NCI-H2107 treated with DMSO at 0.1 percent for 48 hours (cell line): ENCODE results near the gene CTNND2.
"Not testable (repeated sequence)": the region's sequence is repeated elsewhere in the genome, so short reads cannot be mapped to it uniquely, and the experiment has no call there.

Experiments
- DNase-seq: peaks from one replicate; lab custom pipeline; 2025; ENCODE audit not compliant: unreplicated experiment; lab: John Stamatoyannopoulos, UW

CTNND2 gene

DNA sequence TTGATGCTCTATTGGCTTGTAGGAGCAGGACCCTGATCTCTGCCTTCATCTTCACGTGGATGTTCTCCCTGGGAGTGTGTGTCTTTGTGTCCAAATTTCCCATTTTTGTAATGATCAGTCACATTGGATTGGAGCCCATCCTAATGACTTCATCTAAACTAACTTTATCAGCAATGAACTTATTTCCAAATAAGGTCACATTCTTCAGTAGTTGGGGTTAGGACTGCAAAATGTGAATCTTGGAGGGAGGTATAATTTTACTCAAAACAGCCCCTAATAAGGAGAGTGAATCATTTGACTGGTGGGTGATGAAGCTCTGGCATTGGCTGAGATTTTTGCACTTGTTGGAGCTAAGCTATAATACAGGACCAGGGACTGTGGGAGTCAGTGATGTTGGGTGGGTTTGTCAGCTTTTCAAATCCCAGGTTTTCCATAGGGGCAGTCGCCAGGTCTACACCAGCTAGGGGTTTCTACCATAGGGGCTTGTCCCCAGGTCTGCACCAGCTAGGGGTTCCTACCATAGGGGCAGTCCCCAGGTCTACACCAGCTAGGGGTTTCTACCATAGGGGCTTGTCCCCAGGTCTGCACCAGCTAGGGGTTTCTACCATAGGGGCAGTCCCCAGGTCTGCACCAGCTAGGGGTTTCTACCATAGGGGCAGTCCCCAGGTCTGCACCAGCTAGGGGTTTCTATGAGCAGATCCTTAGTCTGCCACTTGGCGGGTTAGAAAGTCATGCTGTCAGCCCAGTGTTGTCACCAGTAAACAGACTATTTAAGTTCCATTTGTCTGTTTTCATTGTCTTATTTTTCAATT lies 760.6 kb downstream of the CTNND2 start:
- DNase-seq: no peak

GRCh38 chr5:11139217-11139865 lies 764.9 kb downstream of the CTNND2 start:
- DNase-seq: no peak

DNA sequence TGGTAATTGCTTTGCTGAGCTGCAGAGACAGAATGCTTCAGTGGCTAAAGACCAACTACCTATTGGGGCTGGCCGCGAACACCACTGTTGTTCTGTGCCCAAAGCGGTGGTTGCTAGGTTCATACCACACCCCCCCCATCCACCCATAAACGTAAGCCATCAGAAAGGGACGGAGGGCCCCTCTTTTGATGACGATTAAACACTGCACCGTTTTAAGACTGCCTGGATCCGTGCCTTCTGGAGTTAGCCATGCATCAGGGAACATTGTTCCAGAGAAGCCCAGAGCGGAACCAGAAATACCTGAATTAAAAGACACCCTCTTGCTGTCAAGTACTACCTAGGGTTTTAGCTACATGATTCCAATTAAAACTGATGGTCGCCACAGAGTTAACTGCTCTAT lies 774.1 kb downstream of the CTNND2 start:
- DNase-seq: no peak

DNA sequence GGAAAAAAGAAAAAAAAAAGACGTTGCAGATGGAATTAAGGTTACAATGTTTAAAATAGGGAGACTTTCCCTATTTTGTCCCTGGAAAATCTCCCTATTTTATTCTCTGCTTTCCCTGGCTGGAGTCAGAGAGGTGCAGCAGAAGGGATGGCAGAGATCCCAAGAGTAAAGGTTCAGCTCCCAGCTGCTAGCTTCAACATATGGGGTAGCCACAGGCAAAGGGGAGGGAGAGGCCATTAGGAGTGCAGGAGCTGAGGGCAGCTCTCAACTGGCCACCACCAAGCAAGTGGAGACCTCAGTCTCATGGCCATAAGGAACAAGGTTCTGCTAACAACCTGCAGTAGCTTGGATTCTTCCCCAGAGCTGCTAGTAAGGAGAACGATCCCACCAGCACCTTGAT lies 776.2 kb downstream of the CTNND2 start:
- no peak for DNase-seq

DNA sequence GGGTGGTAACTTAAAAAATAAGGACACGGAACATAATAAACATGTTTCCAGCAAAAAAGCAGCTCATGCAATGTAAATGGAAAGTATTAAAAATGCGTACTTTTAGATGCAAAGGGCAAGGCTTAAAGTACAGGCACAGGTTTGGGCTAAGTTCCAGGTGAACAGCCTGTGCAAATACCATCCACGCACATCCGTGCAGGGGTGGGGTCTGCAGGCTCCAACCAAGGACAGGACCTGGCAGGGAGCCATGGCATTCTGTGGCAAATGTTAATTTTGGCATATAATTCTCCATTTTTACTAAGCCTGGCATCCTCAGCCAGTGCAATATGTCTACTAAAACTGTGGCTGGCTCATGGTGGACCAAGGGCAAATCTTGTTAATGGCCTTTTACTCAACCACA lies 777.4 kb downstream of the CTNND2 start:
- DNase-seq: no peak

DNA sequence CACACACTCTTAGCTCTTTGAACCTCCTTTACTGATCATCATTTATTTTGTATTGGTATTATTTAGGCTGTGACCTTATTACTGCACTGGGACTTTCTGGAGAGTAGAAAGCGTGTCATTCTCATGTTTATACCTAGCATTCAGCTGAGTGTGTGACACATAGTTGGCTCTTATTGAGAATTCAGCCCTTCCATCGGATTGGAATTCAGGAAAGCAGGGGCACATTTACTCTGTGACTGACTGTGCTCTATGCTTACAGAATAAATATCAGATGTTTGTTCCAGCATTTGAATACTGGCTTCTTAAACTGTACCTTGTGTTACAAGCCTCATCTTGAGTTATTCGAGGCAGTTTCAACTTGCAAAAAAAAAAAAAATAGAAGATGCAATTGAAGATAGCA lies 782.4 kb downstream of the CTNND2 start:
- no peak for DNase-seq

- DNase-seq: no peak
Observed at GRCh38 chr5:11110128-11110527, 794.1 kb downstream of the CTNND2 start.

DNA sequence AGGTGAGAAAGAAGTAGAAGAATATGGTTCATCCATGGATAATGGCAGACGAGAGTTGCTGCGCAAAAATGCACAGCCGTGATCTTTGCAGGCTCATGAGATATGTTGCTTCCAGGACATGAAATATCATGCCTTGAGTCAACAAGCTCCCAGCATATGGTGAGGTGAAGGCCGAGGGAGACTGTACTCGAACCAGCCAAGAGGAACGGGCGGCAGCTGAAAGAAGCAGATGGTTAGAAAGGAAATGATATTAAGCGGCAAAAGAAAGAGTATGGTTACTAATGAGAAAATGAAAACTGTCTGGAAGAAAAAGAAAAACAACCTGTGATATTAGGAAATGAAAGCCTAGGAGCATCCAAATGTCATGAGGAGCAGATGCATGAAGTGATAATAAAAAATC lies 798.5 kb downstream of the CTNND2 start:
- DNase-seq: no peak

DNA sequence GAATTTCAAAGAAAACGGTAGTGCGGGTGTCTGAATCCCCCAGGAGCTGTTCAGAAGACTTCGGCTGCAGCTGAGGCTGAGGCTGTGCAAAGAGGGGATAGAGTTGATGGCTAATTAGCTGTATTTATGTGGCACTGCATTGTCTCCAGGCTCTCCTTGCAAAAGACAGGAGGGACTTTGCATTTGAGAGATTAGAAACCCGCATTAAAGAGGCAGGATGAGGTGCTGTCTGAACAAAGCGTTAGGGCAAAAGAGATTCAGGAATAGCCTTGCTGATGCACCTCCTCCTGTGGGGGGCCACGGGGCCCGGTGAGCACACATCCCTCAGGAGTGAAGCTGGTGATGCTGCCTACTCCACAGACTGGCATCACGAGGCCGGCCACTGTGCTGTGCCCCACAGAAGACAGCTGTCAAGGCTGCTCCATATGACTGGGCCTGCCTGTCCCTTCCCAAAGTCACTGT lies 799.6 kb downstream of the CTNND2 start:
- no peak for DNase-seq

DNA sequence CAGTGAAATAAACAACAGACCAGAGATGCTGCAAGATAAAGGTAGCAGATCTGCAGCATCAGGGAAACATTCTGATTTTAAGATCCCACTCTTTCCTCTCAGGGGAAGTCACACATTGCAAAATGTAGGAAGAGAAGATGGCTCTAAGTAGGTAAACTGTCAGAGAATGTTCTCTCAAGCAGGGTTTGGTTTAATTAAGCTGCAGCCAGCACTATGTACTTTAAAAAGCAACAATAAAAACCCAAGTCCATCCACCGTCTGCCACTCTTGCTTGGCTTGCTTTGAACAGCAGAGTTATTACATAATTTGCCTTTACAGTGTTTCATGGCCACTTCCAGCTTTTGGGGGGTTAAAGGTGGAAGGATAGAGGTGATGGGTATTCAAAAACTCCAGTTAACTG lies 800.0 kb downstream of the CTNND2 start:
- DNase-seq: no peak

GRCh38 chr5:11084111-11084510 lies 820.1 kb downstream of the CTNND2 start:
- no peak for DNase-seq

DNA sequence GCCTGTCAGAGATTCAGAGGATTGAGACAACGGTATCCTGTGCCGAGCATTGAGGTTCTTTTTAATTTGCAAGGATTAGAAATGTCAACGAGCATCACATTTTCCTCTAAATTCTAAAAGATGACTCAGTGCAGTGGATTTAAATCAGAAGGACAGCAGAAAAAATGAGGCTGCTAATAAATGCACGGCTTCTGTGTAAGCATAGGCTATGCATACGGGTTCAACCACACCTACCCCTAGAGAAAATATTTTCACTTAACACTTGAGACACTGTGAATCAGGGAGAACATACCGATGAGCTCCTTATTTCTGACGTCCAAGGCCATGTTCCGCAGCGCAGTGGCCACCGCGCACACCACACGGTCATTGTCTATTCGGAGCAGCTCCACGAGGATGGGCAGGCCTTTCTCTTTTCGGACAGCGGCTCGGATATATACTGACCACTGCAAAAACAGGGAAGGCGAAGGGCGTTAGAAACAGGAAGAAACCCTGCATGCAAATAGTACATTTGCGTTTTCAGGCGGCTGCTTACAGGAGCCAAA lies 821.8 kb downstream of the CTNND2 start:
- no peak for DNase-seq

DNA sequence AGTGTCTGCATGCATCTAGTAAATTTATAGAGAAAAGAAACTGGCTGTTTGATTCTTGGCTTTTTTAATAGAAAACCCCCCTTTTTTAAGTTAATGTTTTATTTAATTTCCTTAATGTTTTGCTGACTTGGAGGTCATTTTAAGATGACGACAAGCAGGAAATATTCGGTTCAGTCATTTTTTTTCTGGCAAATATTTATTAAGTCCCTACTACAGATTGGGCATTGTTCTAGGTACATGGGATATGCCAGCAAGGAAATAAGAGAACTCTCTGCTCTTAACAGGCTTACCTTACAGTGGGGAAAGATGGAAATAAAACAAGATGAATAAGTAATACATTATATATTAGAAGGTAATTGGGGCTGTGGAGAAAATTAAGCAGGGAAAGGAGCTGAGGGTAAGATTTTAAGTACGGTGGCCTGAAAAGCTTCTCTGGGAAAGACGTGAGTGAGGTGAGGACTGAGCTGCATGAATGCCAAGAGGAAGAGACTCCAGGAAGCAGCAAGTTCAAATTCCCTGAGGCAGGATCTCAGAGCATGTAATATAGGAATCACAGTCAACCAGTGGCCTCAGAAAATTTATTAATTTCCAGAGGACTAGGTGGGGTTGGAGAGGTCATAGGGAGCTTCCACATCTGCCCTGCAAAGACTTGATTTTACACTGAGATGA lies 827.2 kb downstream of the CTNND2 start:
- no peak for DNase-seq

- DNase-seq: no peak
Observed at GRCh38 chr5:11075035-11075805, 829.0 kb downstream of the CTNND2 start.

DNA sequence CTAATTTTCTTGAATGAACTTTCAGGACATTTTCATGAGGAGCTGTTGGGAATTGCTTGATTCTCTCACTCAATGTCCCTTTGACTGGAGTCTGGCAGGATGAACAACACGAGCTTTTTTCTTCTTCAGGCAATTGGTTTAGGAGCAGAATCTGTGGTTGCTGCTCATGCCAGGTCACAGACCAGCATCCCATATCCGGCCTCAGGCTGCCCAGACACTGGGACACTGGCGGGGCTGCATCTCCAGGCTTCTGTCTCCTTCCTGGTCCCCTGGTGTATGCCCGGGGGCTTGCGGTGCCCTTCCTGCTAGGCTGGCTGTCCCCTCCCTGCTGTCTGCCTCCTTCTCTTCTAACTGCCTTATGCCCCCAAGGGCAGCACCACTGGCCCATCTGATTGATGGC lies 831.7 kb downstream of the CTNND2 start:
- DNase-seq: no peak

GRCh38 chr5:11072076-11072475 lies 832.2 kb downstream of the CTNND2 start:
- no peak for DNase-seq

- no peak for DNase-seq
Observed at GRCh38 chr5:11069041-11069440, 835.2 kb downstream of the CTNND2 start.

- not testable (repeated sequence) for DNase-seq
Observed at GRCh38 chr5:11065723-11066122, 838.5 kb downstream of the CTNND2 start.

GRCh38 chr5:11064763-11065450 lies 839.3 kb downstream of the CTNND2 start:
- no peak for DNase-seq

GRCh38 chr5:11062397-11062796 lies 841.8 kb downstream of the CTNND2 start:
- no peak for DNase-seq
